ENCODE results near the gene KNL1.
"Not testable (repeated sequence)": the region's sequence is repeated elsewhere in the genome, so short reads cannot be mapped to it uniquely, and the experiment has no call there.

Gene KNL1

GRCh38 chr15:40581796-40582195, 12.3 kb upstream of the KNL1 start:
- not testable (repeated sequence) for DNase-seq (ENCODE audit: low read depth in 2 of 2)

GRCh38 chr15:40582726-40583246, 11.3 kb upstream of the KNL1 start:
- no peak for DNase-seq (ENCODE audit: low read depth in 2 of 2)

GRCh38 chr15:40584191-40584590, 9.9 kb upstream of the KNL1 start:
- DNase-seq (ENCODE audit: low read depth in 2 of 2) = no peak

- no peak for DNase-seq (ENCODE audit: low read depth in 2 of 2)
Observed at GRCh38 chr15:40590667-40591050, 3.4 kb upstream of the KNL1 start.

- no peak for DNase-seq (ENCODE audit: low read depth in 2 of 2)
Observed at GRCh38 chr15:40591389-40591788, 2.7 kb upstream of the KNL1 start.

- no peak for DNase-seq (ENCODE audit: low read depth in 2 of 2)
Observed at GRCh38 chr15:40593165-40593564, 884 bp upstream of the KNL1 start.

GRCh38 chr15:40594429-40594836, 384 bp downstream of the KNL1 start:
- peak in 1 of 2 donors; percentile 9 for DNase-seq (ENCODE audit: low read depth in 2 of 2)

- no peak for DNase-seq (ENCODE audit: low read depth in 2 of 2)
Observed at GRCh38 chr15:40595219-40595618, 1.2 kb downstream of the KNL1 start.

GRCh38 chr15:40595773-40596172, 1.7 kb downstream of the KNL1 start:
- DNase-seq (ENCODE audit: low read depth in 2 of 2) = no peak

GRCh38 chr15:40597024-40597423, 3.0 kb downstream of the KNL1 start:
- DNase-seq (ENCODE audit: low read depth in 2 of 2) = no peak

GRCh38 chr15:40598126-40598525, 4.1 kb downstream of the KNL1 start:
- no peak for DNase-seq (ENCODE audit: low read depth in 2 of 2)

- DNase-seq (ENCODE audit: low read depth in 2 of 2) = no peak
Observed at GRCh38 chr15:40598672-40599071, 4.6 kb downstream of the KNL1 start.

- DNase-seq (ENCODE audit: low read depth in 2 of 2) = no peak
Observed at GRCh38 chr15:40600956-40601355, 6.9 kb downstream of the KNL1 start.

GRCh38 chr15:40603935-40604334, 9.9 kb downstream of the KNL1 start:
- DNase-seq (ENCODE audit: low read depth in 2 of 2) = no peak

- no peak for DNase-seq (ENCODE audit: low read depth in 2 of 2)
Observed at GRCh38 chr15:40613080-40613479, 19.0 kb downstream of the KNL1 start.

GRCh38 chr15:40618023-40618422, 24.0 kb downstream of the KNL1 start:
- DNase-seq (ENCODE audit: low read depth in 2 of 2) = no peak

- DNase-seq (ENCODE audit: low read depth in 2 of 2) = no peak
Observed at GRCh38 chr15:40618906-40619305, 24.9 kb downstream of the KNL1 start.

- no peak for DNase-seq (ENCODE audit: low read depth in 2 of 2)
Observed at GRCh38 chr15:40623361-40623760, 29.3 kb downstream of the KNL1 start.

- no peak for DNase-seq (ENCODE audit: low read depth in 2 of 2)
Observed at GRCh38 chr15:40630313-40630712, 36.3 kb downstream of the KNL1 start.

- no peak for DNase-seq (ENCODE audit: low read depth in 2 of 2)
Observed at GRCh38 chr15:40633178-40633577, 39.1 kb downstream of the KNL1 start.

- DNase-seq (ENCODE audit: low read depth in 2 of 2) = no peak
Observed at GRCh38 chr15:40637221-40637745, 43.2 kb downstream of the KNL1 start.

- DNase-seq (ENCODE audit: low read depth in 2 of 2) = no peak
Observed at GRCh38 chr15:40639677-40640076, 45.6 kb downstream of the KNL1 start.

GRCh38 chr15:40647523-40647922, 53.5 kb downstream of the KNL1 start:
- DNase-seq (ENCODE audit: low read depth in 2 of 2) = no peak

GRCh38 chr15:40650479-40650878, 56.4 kb downstream of the KNL1 start:
- no peak for DNase-seq (ENCODE audit: low read depth in 2 of 2)
